GM10847 (cell line): ENCODE results near the gene MALT1.

Source experiments
- POLR2A ChIP-seq: IDR thresholded peaks from 2 replicates; pipeline ENCODE4 v1.6.1; 2011; ENCODE audit not compliant: insufficient read length; ENCODE audit errors: extremely low read depth

The MALT1 gene

GRCh38 chr18:58646334-58646862 lies 24.9 kb upstream of the MALT1 start:
- TF ChIP-seq POLR2A: no peak

- no peak for TF ChIP-seq POLR2A
These were observed 21.1 kb upstream of the MALT1 start for GRCh38 chr18:58649966-58650816.

- TF ChIP-seq POLR2A: no peak
These were observed 17.3 kb upstream of the MALT1 start for GRCh38 chr18:58653814-58654509.

GRCh38 chr18:58654896-58655614 lies 16.2 kb upstream of the MALT1 start:
- no peak for TF ChIP-seq POLR2A

GRCh38 chr18:58657081-58657480 lies 14.2 kb upstream of the MALT1 start:
- TF ChIP-seq POLR2A: no peak

- no peak for TF ChIP-seq POLR2A
These were observed 13.8 kb upstream of the MALT1 start for GRCh38 chr18:58657494-58657893.

GRCh38 chr18:58659691-58660090 lies 11.6 kb upstream of the MALT1 start:
- TF ChIP-seq POLR2A: no peak

- TF ChIP-seq POLR2A: no peak
These were observed 10.3 kb upstream of the MALT1 start for GRCh38 chr18:58660915-58661314.

- no peak for TF ChIP-seq POLR2A
These were observed 9.8 kb upstream of the MALT1 start for GRCh38 chr18:58661423-58661822.

GRCh38 chr18:58662118-58662517 lies 9.1 kb upstream of the MALT1 start:
- TF ChIP-seq POLR2A: no peak

GRCh38 chr18:58666176-58666575 lies 5.1 kb upstream of the MALT1 start:
- no peak for TF ChIP-seq POLR2A

- no peak for TF ChIP-seq POLR2A
These were observed 3.1 kb upstream of the MALT1 start for GRCh38 chr18:58668211-58668610.

- TF ChIP-seq POLR2A: no peak
These were observed 2.4 kb upstream of the MALT1 start for GRCh38 chr18:58668897-58669296.

- no peak for TF ChIP-seq POLR2A
These were observed 1.4 kb upstream of the MALT1 start for GRCh38 chr18:58669731-58670378.

- no peak for TF ChIP-seq POLR2A
These were observed 708 bp upstream of the MALT1 start for GRCh38 chr18:58670404-58671110.
